PC-9 (cell line): ENCODE data around the gene MYL7.

Experiments
- CTCF ChIP-seq: fragments of 200-600 bp; sonication (generic); conservative IDR thresholded peaks from 2 replicates; pipeline ENCODE4 v1.6.1; 2017; ENCODE audit warnings: mixed run types, antibody characterized with exemption, mild to moderate bottlenecking, moderate library complexity
- EZH2 ChIP-seq: fragments of 200-600 bp; sonication (generic); IDR thresholded peaks from 2 replicates; pipeline ENCODE4 v1.8.0; 2017; ENCODE audit warnings: antibody characterized with exemption, low read depth

GRCh38 chr7:44172803-44173424 lies 31.8 kb upstream of the MYL7 start:
- TF ChIP-seq CTCF (no peak), EZH2 (no peak)
